Cardiac muscle cell (in vitro differentiated cells and primary cell): Measurements from ENCODE around the gene INPP5D. TPM values are rescaled to one million over a fixed set of nuclear protein-coding genes. Genes with fewer than 3 reads are reported as not detected.

Experiments used
- DNase-seq, 2 donors: peaks; one replicate each; pipeline versions ENCODE4 v3.0.0 to v3.0.0-alpha.2; 2010 to 2017; ENCODE audit warnings: low read depth in 1 of 2, low spot score in 1 of 2
- H3K27ac ChIP-seq: fragments of 200-600 bp; sonication (generic); 2 replicates; pipeline ENCODE4 v1.5.1; 2016
- H3K27me3 ChIP-seq: fragments of 200-600 bp; sonication (generic); 2 replicates; pipeline ENCODE4 v1.6.0; 2016; ENCODE audit warnings: control low read depth
- H3K36me3 ChIP-seq: fragments of 200-600 bp; sonication (generic); 2 replicates; pipeline ENCODE4 v1.5.1; 2016; ENCODE audit warnings: control low read depth
- H3K4me1 ChIP-seq: fragments of 200-600 bp; sonication (generic); 2 replicates; pipeline ENCODE4 v1.8.1; 2017; ENCODE audit warnings: low read depth, mild to moderate bottlenecking, mixed run types
- H3K4me3 ChIP-seq: fragments of 200-600 bp; sonication (generic); 2 replicates; pipeline ENCODE4 v1.5.1; 2016; ENCODE audit warnings: mild to moderate bottlenecking
- H3K9me3 ChIP-seq: fragments of 200-600 bp; sonication (generic); 2 replicates; pipeline ENCODE4 v1.5.1; 2017; ENCODE audit warnings: low read depth, mild to moderate bottlenecking, control low read depth
- CTCF ChIP-seq: IDR thresholded peaks from 2 replicates; pipeline ENCODE4 v1.5.1; 2012; ENCODE audit warnings: low read depth, mild to moderate bottlenecking, low read length
- polyA plus RNA-seq: library from polyadenylated mRNA; unstranded; fragments of >200 nt; fragmentation: Nextera tagmentation; extraction: Ambion mirVana; gene quantifications from 2 replicates; pipeline ENCODE4 v1.2.1, GENCODE V29; 2016
- total RNA-seq: library from RNA; depleted of rRNA; stranded (reverse); fragments of >200 nt; gene quantifications from 2 replicates; pipeline ENCODE4 v1.2.3, GENCODE V29; 2016

The INPP5D gene
- total and polyA plus RNA-seq, 2 experiments from 2014 or later = 4.5 to 6.8 TPM

- no peak for DNase-seq
- no peaks in the 10 kb centered on the region for H3K27me3 ChIP-seq
- H3K4me3 ChIP-seq = no peak overlapping the region
- H3K4me1 ChIP-seq = peaks cover 5% of the 10 kb centered on the region
- no peak for TF ChIP-seq CTCF
- H3K36me3 ChIP-seq = no peaks in the 10 kb centered on the region
- no peaks in the 10 kb centered on the region for H3K9me3 ChIP-seq
- no peak overlapping the region for H3K27ac ChIP-seq
These were observed 72.0 kb downstream of the INPP5D start for GRCh38 chr2:233131936-233132720.

GRCh38 chr2:233133239-233133638 is 73.1 kb downstream of the INPP5D start:
- H3K36me3 ChIP-seq = no peaks in the 10 kb centered on the region
- no peak overlapping the region for H3K4me3 ChIP-seq
- H3K27ac ChIP-seq = no peak overlapping the region
- no peak for TF ChIP-seq CTCF
- H3K9me3 ChIP-seq = no peaks in the 10 kb centered on the region
- no peak for DNase-seq
- peaks cover 5% of the 10 kb centered on the region for H3K4me1 ChIP-seq
- no peaks in the 10 kb centered on the region for H3K27me3 ChIP-seq

- Histone ChIP-seq H3K9me3 (no peaks in the 10 kb centered on the region), H3K36me3 (no peaks in the 10 kb centered on the region), H3K4me3 (no peak overlapping the region), H3K27ac (no peak overlapping the region), H3K4me1 (peaks cover 5% of the 10 kb centered on the region), H3K27me3 (peaks cover 13% of the 10 kb centered on the region)
- no peak for DNase-seq
- no peak for TF ChIP-seq CTCF
These were observed 75.3 kb downstream of the INPP5D start for GRCh38 chr2:233135421-233135820.

GRCh38 chr2:233137040-233137439 is 76.9 kb downstream of the INPP5D start:
- Histone ChIP-seq H3K4me1 (peaks cover 6% of the 10 kb centered on the region), H3K4me3 (no peak overlapping the region), H3K9me3 (no peaks in the 10 kb centered on the region), H3K27ac (no peak overlapping the region), H3K27me3 (peaks cover 13% of the 10 kb centered on the region), H3K36me3 (no peaks in the 10 kb centered on the region)
- no peak for DNase-seq
- TF ChIP-seq CTCF = no peak

GRCh38 chr2:233140077-233140585 is 80.0 kb downstream of the INPP5D start:
- no peaks in the 10 kb centered on the region for H3K9me3 ChIP-seq
- no peak overlapping the region for H3K4me3 ChIP-seq
- no peak for DNase-seq
- TF ChIP-seq CTCF = no peak
- H3K27ac ChIP-seq = no peak overlapping the region
- H3K4me1 ChIP-seq = peaks cover 5% of the 10 kb centered on the region
- H3K27me3 ChIP-seq = peaks cover 20% of the 10 kb centered on the region
- H3K36me3 ChIP-seq = no peaks in the 10 kb centered on the region
